ENCODE results near the gene NHERF1. TPM values are rescaled to one million over a fixed set of nuclear protein-coding genes. Genes with fewer than 3 reads are reported as not detected.

Gene NHERF1
- total and polyA plus RNA-seq, 9 of the 15 experiments (the other 6 are each of a cell fraction or from before 2014, with no cell fraction given), result 11.4 to 79.9 (median 36.9) TPM

DNA sequence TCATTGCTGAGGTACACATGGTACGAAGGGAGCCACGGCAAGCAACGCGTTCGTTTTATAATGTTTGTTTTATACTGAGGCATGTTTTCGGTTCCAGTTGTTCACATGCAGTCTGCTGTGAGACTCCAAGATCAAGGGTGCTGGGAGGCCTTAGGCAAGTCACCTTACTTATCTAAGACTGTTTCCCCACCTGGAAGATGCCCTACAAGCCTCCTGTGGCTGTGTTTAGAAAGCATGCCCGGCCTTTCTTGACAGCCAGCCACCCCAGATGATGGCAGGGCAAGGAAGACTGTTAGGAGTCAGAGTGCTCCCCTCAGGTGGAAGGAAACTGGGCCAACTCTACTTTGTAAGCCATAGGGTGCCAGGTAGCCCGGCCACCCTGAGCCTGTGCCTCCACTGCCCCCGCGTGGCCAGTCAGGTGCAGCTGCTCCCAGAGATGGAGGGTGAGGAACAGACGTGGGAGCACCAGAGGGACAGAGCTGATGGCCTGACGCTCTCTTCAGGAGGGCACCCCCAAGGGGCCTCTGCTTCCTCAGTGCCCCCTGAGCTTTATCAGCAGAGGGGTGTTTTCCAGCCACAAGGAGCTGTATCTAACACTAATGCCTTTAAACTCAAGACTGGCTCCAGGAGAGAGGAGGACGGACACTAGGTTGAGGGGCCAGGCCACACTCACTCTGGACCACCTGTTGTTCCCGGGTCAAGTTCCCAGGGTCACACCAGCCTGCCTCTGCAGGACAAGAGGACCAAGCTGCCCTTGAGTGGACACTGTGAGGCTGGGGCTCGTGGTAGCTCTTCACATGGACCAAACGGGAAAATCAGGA, 22.3 kb downstream of the NHERF1 start (continued):
- TF ChIP-seq JUND (IDR thresholded peaks at IDR 0.05; ENCODE audit: borderline replicate concordance, low read depth, low read length) (0 out of 2 replicates have a peak, but pooled peaks have one; percentile 12), JUND (tag; IDR thresholded peaks at IDR 0.05; ENCODE audit: borderline replicate concordance, low read depth, low read length) (no peak), NEUROD1 (IDR thresholded peaks at IDR 0.05; ENCODE audit: borderline replicate concordance, low read depth, low read length, partially characterized antibody) (no peak), RBFOX2 (IDR thresholded peaks at IDR 0.05; ENCODE audit: low read depth, low read length) (peak; percentile 32), CBFA2T3 (IDR thresholded peaks at IDR 0.05) (no peak), EP300 (IDR thresholded peaks at IDR 0.05; ENCODE audit: low read length) (no peak), SP2 (IDR thresholded peaks at IDR 0.05; ENCODE audit: extremely low read depth, low read depth, low read length, poor library complexity, severe bottlenecking) (no peak), FOXK2 (conservative IDR thresholded peaks at IDR 0.05 in 1 of 2, IDR thresholded peaks at IDR 0.05 in 1 of 2; ENCODE audit: low read depth in 2 of 2) (no peak), SUPT5H (IDR thresholded peaks at IDR 0.05) (peak; percentile 35), GABPA (tag; conservative IDR thresholded peaks at IDR 0.05; ENCODE audit: low read depth) (no peak), RAD21 (CRISPR knock-in tag; conservative IDR thresholded peaks at IDR 0.05 in 1 of 2, IDR thresholded peaks at IDR 0.05 in 1 of 2) (peak; percentile 80 to 92), ZNF263 (CRISPR knock-in tag; IDR thresholded peaks at IDR 0.05; ENCODE audit: borderline replicate concordance) (peak; percentile 94), PURB (CRISPR knock-in tag; IDR thresholded peaks at IDR 0.05; ENCODE audit: low read depth) (no peak), ZNF232 (CRISPR knock-in tag; IDR thresholded peaks at IDR 0.05) (no peak), TRIM24 (IDR thresholded peaks at IDR 0.05) (no peak), POLR2AphosphoS2 (IDR thresholded peaks at IDR 0.05; ENCODE audit: low read length) (0 out of 2 replicates have a peak, but pooled peaks have one; percentile 63), STAG1 (CRISPR knock-in tag; IDR thresholded peaks at IDR 0.05; ENCODE audit: borderline replicate concordance) (peak; percentile 77; the same call in 1 of the 2 replicates), ARID2 (IDR thresholded peaks at IDR 0.05) (peak; percentile 23; the same call in 1 of the 2 replicates), POLR2A (conservative IDR thresholded peaks at IDR 0.05) (peak; percentile 27; the same call in 1 of the 2 replicates), SIN3A (IDR thresholded peaks at IDR 0.05; ENCODE audit: borderline replicate concordance in 2 of 2, control insufficient read depth in 1 of 2, low read depth in 2 of 2, low read length in 2 of 2) (no peak), NR2C2 (CRISPR knock-in tag; IDR thresholded peaks at IDR 0.05) (no peak), NR2C2 (tag; IDR thresholded peaks at IDR 0.05) (no peak), GABPB1 (CRISPR knock-in tag; IDR thresholded peaks at IDR 0.05) (0 out of 2 replicates have a peak, but pooled peaks have one; percentile 25), SRSF7 (optimal IDR thresholded peaks at IDR 0.05; ENCODE audit: low read depth, low read length) (no peak)
- TF ChIP-seq, protein P1, sequence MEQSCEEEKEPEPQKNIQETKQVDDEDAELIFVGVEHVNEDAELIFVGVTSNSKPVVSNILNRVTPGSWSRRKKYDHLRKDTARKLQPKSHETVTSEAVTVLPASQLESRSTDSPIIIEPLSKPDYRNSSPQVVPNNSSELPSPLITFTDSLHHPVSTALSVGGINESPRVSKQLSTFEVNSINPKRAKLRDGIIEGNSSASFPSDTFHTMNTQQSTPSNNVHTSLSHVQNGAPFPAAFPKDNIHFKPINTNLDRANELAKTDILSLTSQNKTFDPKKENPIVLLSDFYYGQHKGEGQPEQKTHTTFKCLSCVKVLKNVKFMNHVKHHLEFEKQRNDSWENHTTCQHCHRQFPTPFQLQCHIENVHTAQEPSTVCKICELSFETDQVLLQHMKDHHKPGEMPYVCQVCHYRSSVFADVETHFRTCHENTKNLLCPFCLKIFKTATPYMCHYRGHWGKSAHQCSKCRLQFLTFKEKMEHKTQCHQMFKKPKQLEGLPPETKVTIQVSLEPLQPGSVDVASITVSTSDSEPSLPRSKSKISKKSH (CRISPR knock-in tag; IDR thresholded peaks at IDR 0.05), result no peak
- TF ChIP-seq, protein P2, sequence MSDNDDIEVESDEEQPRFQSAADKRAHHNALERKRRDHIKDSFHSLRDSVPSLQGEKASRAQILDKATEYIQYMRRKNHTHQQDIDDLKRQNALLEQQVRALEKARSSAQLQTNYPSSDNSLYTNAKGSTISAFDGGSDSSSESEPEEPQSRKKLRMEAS (CRISPR knock-in tag; IDR thresholded peaks at IDR 0.05), result 0 out of 2 replicates have a peak, but pooled peaks have one; percentile 12
